GM19452 (cell line): Measurements from ENCODE around the gene CA4.
"Not testable (repeated sequence)": the region's sequence is repeated elsewhere in the genome, so short reads cannot be mapped to it uniquely, and the experiment has no call there.

Experiments
- ATAC-seq: cut with Tn5 transposase; IDR thresholded peaks from one replicate; pipeline ENCODE4 v1.9.1; 2021; ENCODE audit not compliant: unreplicated experiment

The CA4 gene

GRCh38 chr17:60149691-60150582 is at the start of gene CA4:
Gene CA4 (plus strand): TSS chr17:60149973. CDS start chr17:60150035, 62 bp downstream.
- no peak for ATAC-seq

GRCh38 chr17:60100577-60100976 is 49.2 kb upstream of the CA4 start:
- not testable (repeated sequence) for ATAC-seq

- peak; percentile 21 for ATAC-seq
Measured at GRCh38 chr17:60102015-60102631, 47.6 kb upstream of the CA4 start.

GRCh38 chr17:60102632-60103096 is 47.1 kb upstream of the CA4 start:
- ATAC-seq = peak; percentile 66

GRCh38 chr17:60103957-60104356 is 45.8 kb upstream of the CA4 start:
- ATAC-seq = no peak

- no peak for ATAC-seq
Measured at GRCh38 chr17:60106340-60107059, 43.3 kb upstream of the CA4 start.

- no peak for ATAC-seq
Measured at GRCh38 chr17:60107526-60108257, 42.1 kb upstream of the CA4 start.

- not testable (repeated sequence) for ATAC-seq
Measured at GRCh38 chr17:60108309-60108708, 41.5 kb upstream of the CA4 start.

GRCh38 chr17:60108712-60109111 is 41.1 kb upstream of the CA4 start:
- no peak for ATAC-seq

GRCh38 chr17:60109161-60109560 is 40.6 kb upstream of the CA4 start:
- no peak for ATAC-seq

- ATAC-seq = no peak
Measured at GRCh38 chr17:60110586-60110985, 39.2 kb upstream of the CA4 start.

- ATAC-seq = not testable (repeated sequence)
Measured at GRCh38 chr17:60111661-60112060, 38.1 kb upstream of the CA4 start.

GRCh38 chr17:60115364-60115763 is 34.4 kb upstream of the CA4 start:
- not testable (repeated sequence) for ATAC-seq

- ATAC-seq = not testable (repeated sequence)
Measured at GRCh38 chr17:60116196-60116595, 33.6 kb upstream of the CA4 start.

GRCh38 chr17:60119162-60119561 is 30.6 kb upstream of the CA4 start:
- ATAC-seq = not testable (repeated sequence)

GRCh38 chr17:60119807-60120748 is 29.7 kb upstream of the CA4 start:
- ATAC-seq = not testable (repeated sequence)

- no peak for ATAC-seq
Measured at GRCh38 chr17:60127068-60128064, 22.4 kb upstream of the CA4 start.

GRCh38 chr17:60128171-60128859 is 21.5 kb upstream of the CA4 start:
- ATAC-seq = no peak
